Loucy (cell line): ENCODE data around the gene RIMBP2.

Experiments used
- EZH2phosphoT487 ChIP-seq: fragments of 200-600 bp; IDR thresholded peaks from 2 replicates; pipeline ENCODE4 v1.6.1; 2018; ENCODE audit warnings: antibody characterized with exemption, mild to moderate bottlenecking, moderate library complexity, borderline replicate concordance
- TF ChIP-seq, protein P1 (sequence below): fragments of 200-600 bp; sonication (generic); conservative IDR thresholded peaks from 2 replicates; pipeline ENCODE4 v1.5.1; 2014; ENCODE audit warnings: mild to moderate bottlenecking, antibody characterized with exemption, low read length

DNA sequence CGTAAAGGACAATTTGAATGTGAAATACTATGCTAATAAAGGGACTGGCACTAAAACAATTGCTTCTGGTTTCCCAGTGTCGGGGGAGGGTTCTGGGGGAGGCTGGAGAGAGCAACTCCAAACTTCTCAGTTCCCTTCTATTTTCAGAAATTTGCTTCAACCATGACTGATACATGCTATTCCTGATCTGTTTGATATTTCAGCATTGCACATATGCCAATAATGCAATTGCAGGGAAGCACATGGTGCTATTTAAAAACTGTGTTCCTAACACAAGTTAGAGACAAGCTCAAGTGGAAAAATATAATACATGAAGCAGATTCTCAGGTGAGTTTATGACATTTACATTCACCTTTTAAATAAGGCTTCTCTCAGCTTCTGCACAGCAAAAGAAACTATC is 188.9 kb downstream of the RIMBP2 start:
- TF ChIP-seq, protein P1, sequence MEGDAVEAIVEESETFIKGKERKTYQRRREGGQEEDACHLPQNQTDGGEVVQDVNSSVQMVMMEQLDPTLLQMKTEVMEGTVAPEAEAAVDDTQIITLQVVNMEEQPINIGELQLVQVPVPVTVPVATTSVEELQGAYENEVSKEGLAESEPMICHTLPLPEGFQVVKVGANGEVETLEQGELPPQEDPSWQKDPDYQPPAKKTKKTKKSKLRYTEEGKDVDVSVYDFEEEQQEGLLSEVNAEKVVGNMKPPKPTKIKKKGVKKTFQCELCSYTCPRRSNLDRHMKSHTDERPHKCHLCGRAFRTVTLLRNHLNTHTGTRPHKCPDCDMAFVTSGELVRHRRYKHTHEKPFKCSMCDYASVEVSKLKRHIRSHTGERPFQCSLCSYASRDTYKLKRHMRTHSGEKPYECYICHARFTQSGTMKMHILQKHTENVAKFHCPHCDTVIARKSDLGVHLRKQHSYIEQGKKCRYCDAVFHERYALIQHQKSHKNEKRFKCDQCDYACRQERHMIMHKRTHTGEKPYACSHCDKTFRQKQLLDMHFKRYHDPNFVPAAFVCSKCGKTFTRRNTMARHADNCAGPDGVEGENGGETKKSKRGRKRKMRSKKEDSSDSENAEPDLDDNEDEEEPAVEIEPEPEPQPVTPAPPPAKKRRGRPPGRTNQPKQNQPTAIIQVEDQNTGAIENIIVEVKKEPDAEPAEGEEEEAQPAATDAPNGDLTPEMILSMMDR = no peak
- TF ChIP-seq EZH2phosphoT487 = no peak
